Muscle of arm (tissue), 12 donors: ENCODE measurements around the gene DNAJC19. TPM values are rescaled to one million over a fixed set of nuclear protein-coding genes. Genes with fewer than 3 reads are reported as not detected.

ENCODE experiments used
- DNase-seq: peaks from one replicate; pipeline ENCODE4 v3.0.0-alpha.2; 2013
- polyA plus RNA-seq, 12 donors: library from polyadenylated mRNA; unstranded; fragments of 120-200 nt; gene quantifications; one replicate each; pipeline ENCODE4 v1.2.1, GENCODE V29; 2013; ENCODE audit not compliant: insufficient read length in 12 of 12

Gene DNAJC19
- polyA plus RNA-seq, 12 donors = 25.7 to 44.0 (median 38.8) TPM; not detected in 1

DNA sequence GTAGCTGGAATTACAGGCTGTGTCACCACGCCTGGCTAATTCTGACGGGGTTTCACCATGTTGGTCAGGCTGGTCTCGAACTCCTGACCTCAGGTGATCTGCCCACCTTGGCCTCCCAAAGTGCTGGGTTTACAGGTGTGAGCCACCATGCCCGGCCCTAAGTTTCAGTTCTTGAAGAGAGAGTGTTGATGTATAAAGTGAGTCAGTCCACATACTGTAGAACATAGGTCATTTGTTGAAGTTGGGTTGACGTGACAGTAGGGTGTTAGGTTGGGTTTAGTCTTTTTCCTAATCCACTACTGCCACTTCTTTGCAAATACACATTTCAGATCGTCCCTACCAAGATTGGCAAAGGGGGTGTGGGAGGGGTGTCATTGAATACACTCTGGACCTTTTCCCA is 15.2 kb downstream of the DNAJC19 start:
- no peak for DNase-seq

DNA sequence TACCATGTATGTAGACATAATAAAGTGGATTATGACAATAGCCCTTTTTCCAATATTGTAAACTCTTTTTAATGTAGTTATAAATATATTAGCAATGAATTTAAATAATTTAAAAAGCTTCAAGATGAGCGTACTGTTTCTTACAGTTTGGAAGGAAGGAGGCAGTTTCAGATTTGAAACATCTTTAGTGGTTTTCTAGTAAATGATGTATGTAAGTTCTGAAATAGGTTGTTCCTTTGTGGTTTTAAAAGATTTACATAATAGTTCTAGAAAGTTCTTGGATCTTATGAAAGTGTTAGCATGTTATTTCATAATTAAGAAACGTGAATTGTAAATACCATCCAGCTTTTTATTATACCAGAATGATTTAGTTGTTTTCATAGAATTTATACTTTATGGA is 16.0 kb downstream of the DNAJC19 start:
- no peak for DNase-seq

- no peak for DNase-seq
These were observed 18.6 kb downstream of the DNAJC19 start for GRCh38 chr3:180970931-180971330.

GRCh38 chr3:180962530-180962929 is 27.0 kb downstream of the DNAJC19 start:
- DNase-seq = no peak

DNA sequence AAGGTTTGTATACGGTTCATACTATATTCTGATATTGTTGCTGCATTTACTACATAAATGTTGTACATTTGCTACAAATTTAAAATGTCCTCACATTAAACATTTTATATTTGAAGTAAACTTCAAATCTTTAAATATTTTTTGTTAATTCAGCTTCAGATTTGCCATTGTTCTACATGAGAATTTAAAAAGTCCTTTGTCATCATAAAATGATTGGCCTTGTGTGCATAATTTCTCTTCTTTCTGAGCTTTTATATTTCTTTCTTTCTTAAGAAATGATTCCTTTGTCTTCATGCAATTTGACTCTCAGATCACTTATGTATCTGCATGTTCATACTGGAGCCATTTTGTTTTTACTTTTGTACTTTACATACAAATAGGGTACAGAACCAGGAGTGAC is 28.0 kb downstream of the DNAJC19 start:
- DNase-seq = no peak

- no peak for DNase-seq
These were observed 28.4 kb downstream of the DNAJC19 start for GRCh38 chr3:180961087-180961486.

- no peak for DNase-seq
These were observed 29.8 kb downstream of the DNAJC19 start for GRCh38 chr3:180959691-180960090.

GRCh38 chr3:180947761-180948390 is 41.7 kb downstream of the DNAJC19 start:
- DNase-seq = no peak

DNA sequence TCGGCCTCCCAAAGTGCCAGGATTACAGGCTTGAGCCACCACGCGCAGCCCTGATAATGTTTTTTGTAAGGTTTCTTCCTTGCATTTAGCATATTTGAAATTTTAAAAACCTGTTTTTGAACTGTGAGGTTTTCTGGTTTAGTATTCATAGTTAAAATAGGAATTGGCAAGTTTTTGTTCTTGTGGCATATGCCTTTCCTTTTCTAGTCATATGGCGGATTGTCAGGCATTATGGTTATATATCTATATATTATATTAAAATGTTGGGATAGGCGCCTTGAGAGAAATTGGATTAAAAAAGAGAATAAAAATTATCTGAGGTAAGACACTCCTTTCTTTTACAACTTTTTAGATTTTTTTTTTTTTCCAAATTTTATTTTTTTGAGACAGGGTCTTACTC is 48.7 kb downstream of the DNAJC19 start:
- no peak for DNase-seq

GRCh38 chr3:180934638-180935037 is 54.9 kb downstream of the DNAJC19 start:
- no peak for DNase-seq

Other genes with a start within 250 kb of the DNAJC19 start
- gene FXR1, start 77.1 kb downstream of the DNAJC19 start, polyA plus RNA-seq = 1,000 to 10,000 TPM in 1 of 12 donors, 100 to 1,000 TPM in 11; 323 to 1,034 (median 591) TPM